Suprapubic skin (tissue), 4 donors: ENCODE results near the gene CYFIP2. TPM values are rescaled to one million over a fixed set of nuclear protein-coding genes. Genes with fewer than 3 reads are reported as not detected.
"Not testable (repeated sequence)": the region's sequence is repeated elsewhere in the genome, so short reads cannot be mapped to it uniquely, and the experiment has no call there.

Experiments
- DNase-seq, 2 donors: peaks; one replicate each; pipeline ENCODE4 v3.0.0-alpha.2; 2019; ENCODE audit warnings: low spot score in 2 of 2
- H3K27ac ChIP-seq: fragments of 200-600 bp; sonication (generic); one replicate; pipeline ENCODE4 v1.5.1; 2019
- H3K27me3 ChIP-seq: fragments of 200-600 bp; sonication (generic); one replicate; pipeline ENCODE4 v1.5.1; 2019
- H3K36me3 ChIP-seq: fragments of 200-600 bp; sonication (generic); one replicate; pipeline ENCODE4 v1.5.1; 2019
- H3K4me1 ChIP-seq: fragments of 200-600 bp; sonication (generic); one replicate; pipeline ENCODE4 v1.5.1; 2019
- H3K4me3 ChIP-seq: fragments of 200-600 bp; sonication (generic); one replicate; pipeline ENCODE4 v1.5.1; 2019; ENCODE audit warnings: mild to moderate bottlenecking
- H3K9me3 ChIP-seq: fragments of 200-600 bp; sonication (generic); one replicate; pipeline ENCODE4 v1.5.1; 2019
- CTCF ChIP-seq, 2 donors: fragments of 200-600 bp in 1 of 2; fragments of 450-650 bp in 1 of 2; sonication (generic) in 1 of 2; IDR thresholded peaks; one replicate each; pipeline ENCODE4 v1.5.1; 2016 to 2019; ENCODE audit warnings: antibody characterized with exemption in 2 of 2, mild to moderate bottlenecking in 1 of 2, moderate library complexity in 1 of 2
- EP300 ChIP-seq: sonication (generic); formaldehyde crosslinking; IDR thresholded peaks from one replicate; pipeline ENCODE4 v1.6.1; 2017; ENCODE audit warnings: antibody characterized with exemption
- POLR2A ChIP-seq, 2 donors: fragments of 450-650 bp; IDR thresholded peaks; one replicate each; pipeline ENCODE4 v1.6.1; 2017; ENCODE audit warnings: antibody characterized with exemption in 2 of 2, mild to moderate bottlenecking in 2 of 2, moderate library complexity in 2 of 2
- POLR2AphosphoS5 ChIP-seq, 3 donors: sonication (generic); formaldehyde crosslinking; IDR thresholded peaks; one replicate each; pipeline ENCODE4 v1.6.1; 2017; ENCODE audit warnings: antibody characterized with exemption in 3 of 3
- WGBS: methylation state at CpG from one replicate; pipeline ENCODE4 v1.1.5; 2018; 5-methylcytosine and 5-hydroxymethylcytosine counted together
- total RNA-seq, 4 donors: library from RNA; depleted of rRNA; stranded (reverse); fragments of >200 nt; gene quantifications; one replicate each; pipeline ENCODE4 v1.1.0, GENCODE V29; 2016

CYFIP2 gene
- total RNA-seq, 4 donors from 2014 or later, result 12.7 to 17.1 (median 14.9) TPM

GRCh38 chr5:157233515-157233914, 32.4 kb upstream of the CYFIP2 start:
- 74% methylated on average over 3 of the region's 3 CpGs for WGBS
- Histone ChIP-seq H3K27ac (no peak overlapping the region), H3K4me3 (no peak overlapping the region), H3K4me1 (no peaks in the 10 kb centered on the region), H3K27me3 (no peaks in the 10 kb centered on the region), H3K9me3 (no peaks in the 10 kb centered on the region), H3K36me3 (no peaks in the 10 kb centered on the region)
- no peak for TF ChIP-seq EP300
- TF ChIP-seq POLR2AphosphoS5 (IDR thresholded peaks at IDR 0.05), result no peak
- no peak for TF ChIP-seq POLR2A (IDR thresholded peaks at IDR 0.05)
- no peak for TF ChIP-seq CTCF (IDR thresholded peaks at IDR 0.05)
- no peak for DNase-seq

GRCh38 chr5:157236423-157236822, 29.5 kb upstream of the CYFIP2 start:
- no peak for DNase-seq
- TF ChIP-seq POLR2AphosphoS5 (IDR thresholded peaks at IDR 0.05) (no peak), EP300 (no peak), CTCF (IDR thresholded peaks at IDR 0.05) (no peak), POLR2A (IDR thresholded peaks at IDR 0.05) (no peak)
- Histone ChIP-seq H3K9me3 (no peaks in the 10 kb centered on the region), H3K27me3 (no peaks in the 10 kb centered on the region), H3K36me3 (no peaks in the 10 kb centered on the region), H3K27ac (no peak overlapping the region), H3K4me1 (no peaks in the 10 kb centered on the region), H3K4me3 (no peak overlapping the region)
- 87% methylated on average over 3 of the region's 3 CpGs for WGBS

- no peak for DNase-seq
- Histone ChIP-seq H3K27ac (no peak overlapping the region), H3K27me3 (no peaks in the 10 kb centered on the region), H3K9me3 (no peaks in the 10 kb centered on the region), H3K4me3 (no peak overlapping the region), H3K4me1 (no peaks in the 10 kb centered on the region), H3K36me3 (no peaks in the 10 kb centered on the region)
- 89% methylated on average over 4 of the region's 4 CpGs for WGBS
- TF ChIP-seq POLR2A (IDR thresholded peaks at IDR 0.05), result no peak
- TF ChIP-seq CTCF (IDR thresholded peaks at IDR 0.05), result no peak
- no peak for TF ChIP-seq POLR2AphosphoS5 (IDR thresholded peaks at IDR 0.05)
- TF ChIP-seq EP300, result no peak
Observed at GRCh38 chr5:157241483-157241882, 24.4 kb upstream of the CYFIP2 start.

- H3K36me3 ChIP-seq, H3K27me3 ChIP-seq, H3K27ac ChIP-seq, H3K9me3 ChIP-seq, H3K4me3 ChIP-seq, H3K4me1 ChIP-seq, DNase-seq: not testable (repeated sequence)
- 58% methylated on average over 7 of the region's 7 CpGs for WGBS
Observed at GRCh38 chr5:157244704-157245103, 21.2 kb upstream of the CYFIP2 start.

GRCh38 chr5:157245476-157245875, 20.4 kb upstream of the CYFIP2 start:
- Histone ChIP-seq H3K4me3 (no peak overlapping the region), H3K27ac (no peak overlapping the region), H3K27me3 (no peaks in the 10 kb centered on the region), H3K4me1 (no peaks in the 10 kb centered on the region), H3K36me3 (no peaks in the 10 kb centered on the region), H3K9me3 (no peaks in the 10 kb centered on the region)
- no peak for TF ChIP-seq POLR2AphosphoS5 (IDR thresholded peaks at IDR 0.05)
- TF ChIP-seq POLR2A (IDR thresholded peaks at IDR 0.05), result no peak
- no peak for TF ChIP-seq CTCF (IDR thresholded peaks at IDR 0.05)
- TF ChIP-seq EP300, result no peak
- 69% methylated on average over 4 of the region's 4 CpGs for WGBS
- DNase-seq, result no peak

GRCh38 chr5:157245886-157246285, 20.0 kb upstream of the CYFIP2 start:
- H3K27me3 ChIP-seq, result no peaks in the 10 kb centered on the region
- 80% methylated on average over 4 of the region's 4 CpGs for WGBS
- no peak overlapping the region for H3K4me3 ChIP-seq
- no peak for DNase-seq
- H3K27ac ChIP-seq, result no peak overlapping the region
- no peaks in the 10 kb centered on the region for H3K4me1 ChIP-seq
- no peaks in the 10 kb centered on the region for H3K36me3 ChIP-seq
- no peaks in the 10 kb centered on the region for H3K9me3 ChIP-seq
- no peak for TF ChIP-seq POLR2A (IDR thresholded peaks at IDR 0.05)
- TF ChIP-seq EP300, result no peak
- no peak for TF ChIP-seq POLR2AphosphoS5 (IDR thresholded peaks at IDR 0.05)
- no peak for TF ChIP-seq CTCF (IDR thresholded peaks at IDR 0.05)
